Stimulated activated CD4-positive, alpha-beta T cell treated with anti-CD3 and anti-CD28 coated beads, Interleukin-1b, Interleukin-23, amount 100 ng/mL, for 1 hour (primary cell): ENCODE measurements around the gene STX4.

ENCODE experiments used
- DNase-seq, 2 donors: peaks; one replicate each; pipeline ENCODE4 v3.0.0-alpha.2; 2020; ENCODE audit warnings: low read depth in 2 of 2

STX4 gene

DNA sequence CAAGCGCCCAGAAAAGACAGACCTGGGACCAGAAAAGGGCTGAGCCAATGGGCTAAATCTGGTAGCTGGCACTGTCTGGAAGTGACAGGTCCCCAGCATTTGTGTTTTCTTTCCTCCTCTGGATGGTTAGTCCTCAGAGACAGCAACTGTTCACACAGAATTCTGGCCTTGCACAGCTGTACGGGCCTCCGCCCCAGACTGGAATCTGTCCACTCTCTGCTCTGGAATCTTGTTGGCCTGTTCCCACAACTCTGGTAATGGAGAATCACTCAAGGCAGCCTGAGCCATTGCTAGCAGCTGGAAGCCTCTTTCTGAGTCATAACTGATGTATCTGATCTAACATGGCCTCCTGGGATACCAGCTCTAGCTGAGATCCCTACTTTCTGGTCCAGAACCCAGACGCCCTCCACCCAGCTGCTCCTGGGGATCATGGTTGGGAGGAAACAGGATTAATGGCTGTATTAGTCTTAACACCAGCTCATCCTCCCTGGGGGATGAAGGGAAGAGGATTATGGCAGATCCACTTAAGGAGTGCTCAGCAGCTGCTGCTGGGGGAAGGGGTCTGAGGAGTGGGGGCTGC lies 31.6 kb downstream of the STX4 start:
- DNase-seq, result no peak

DNA sequence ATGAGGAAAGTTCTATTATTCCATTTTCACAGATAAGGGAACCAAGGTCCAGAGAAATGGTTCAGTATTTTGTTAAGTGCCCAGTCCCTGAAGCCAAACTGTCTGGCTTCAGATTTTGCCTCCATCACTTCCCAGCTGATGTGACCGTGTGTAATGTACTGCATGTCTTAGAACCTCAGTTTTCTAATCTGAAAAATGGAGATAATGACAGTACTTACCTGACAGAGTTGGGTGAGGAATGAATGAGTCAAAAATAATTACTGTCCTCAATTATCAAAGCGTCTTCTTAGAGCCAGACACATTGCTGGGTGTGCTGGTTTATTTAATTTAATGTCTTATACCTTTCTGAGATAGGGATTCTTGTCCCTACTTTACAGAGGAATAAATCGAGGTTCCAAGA lies 34.0 kb downstream of the STX4 start:
- no peak for DNase-seq

DNA sequence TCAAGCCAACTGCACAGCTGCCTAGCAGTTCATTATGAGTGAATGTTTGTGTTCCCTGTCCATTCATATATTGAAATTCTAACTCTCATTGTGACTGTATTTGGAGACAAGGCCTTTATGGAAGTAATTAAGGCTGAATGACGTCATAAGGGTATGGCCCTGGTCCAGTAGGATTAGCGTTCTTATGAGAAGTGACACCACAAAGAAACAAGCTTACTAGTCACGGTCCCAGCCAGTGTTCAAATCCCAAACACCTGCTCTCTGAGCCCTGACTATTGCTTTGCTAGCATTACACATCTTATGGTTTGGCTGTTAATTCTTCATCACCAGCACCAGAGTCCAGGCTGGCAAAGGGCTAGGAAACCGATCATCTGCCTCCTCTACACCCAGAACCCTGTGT lies 38.5 kb downstream of the STX4 start:
- no peak for DNase-seq

DNA sequence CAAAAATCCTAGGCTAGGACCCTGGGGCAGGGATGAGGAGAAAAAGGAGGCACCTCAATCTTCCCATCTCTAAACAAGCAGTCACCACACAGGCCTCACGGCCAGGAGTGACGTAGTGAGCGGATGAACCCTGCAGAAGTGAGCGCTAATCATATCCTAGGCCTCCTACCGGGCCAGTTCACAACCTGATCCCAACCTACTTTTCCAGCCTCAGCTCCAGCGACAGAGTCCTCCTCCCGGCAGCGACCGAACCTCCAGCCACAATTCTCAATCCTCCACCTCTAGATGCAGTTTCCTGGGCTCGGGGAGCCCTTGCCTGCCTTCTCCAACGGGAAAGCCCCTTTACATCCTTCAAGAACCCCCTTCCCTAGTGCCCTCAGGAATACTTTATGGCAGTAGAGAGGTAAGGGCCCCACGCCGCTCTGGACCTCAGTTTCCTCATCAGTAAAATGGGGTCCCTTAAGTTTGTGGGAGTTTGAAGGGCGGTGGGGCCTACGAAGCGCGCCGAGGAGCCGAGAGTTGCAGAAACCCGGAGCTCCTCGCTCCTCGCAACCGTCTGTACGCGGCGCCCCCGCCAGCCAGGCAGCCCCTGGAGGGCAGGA lies 39.3 kb downstream of the STX4 start:
- DNase-seq, result no peak

DNA sequence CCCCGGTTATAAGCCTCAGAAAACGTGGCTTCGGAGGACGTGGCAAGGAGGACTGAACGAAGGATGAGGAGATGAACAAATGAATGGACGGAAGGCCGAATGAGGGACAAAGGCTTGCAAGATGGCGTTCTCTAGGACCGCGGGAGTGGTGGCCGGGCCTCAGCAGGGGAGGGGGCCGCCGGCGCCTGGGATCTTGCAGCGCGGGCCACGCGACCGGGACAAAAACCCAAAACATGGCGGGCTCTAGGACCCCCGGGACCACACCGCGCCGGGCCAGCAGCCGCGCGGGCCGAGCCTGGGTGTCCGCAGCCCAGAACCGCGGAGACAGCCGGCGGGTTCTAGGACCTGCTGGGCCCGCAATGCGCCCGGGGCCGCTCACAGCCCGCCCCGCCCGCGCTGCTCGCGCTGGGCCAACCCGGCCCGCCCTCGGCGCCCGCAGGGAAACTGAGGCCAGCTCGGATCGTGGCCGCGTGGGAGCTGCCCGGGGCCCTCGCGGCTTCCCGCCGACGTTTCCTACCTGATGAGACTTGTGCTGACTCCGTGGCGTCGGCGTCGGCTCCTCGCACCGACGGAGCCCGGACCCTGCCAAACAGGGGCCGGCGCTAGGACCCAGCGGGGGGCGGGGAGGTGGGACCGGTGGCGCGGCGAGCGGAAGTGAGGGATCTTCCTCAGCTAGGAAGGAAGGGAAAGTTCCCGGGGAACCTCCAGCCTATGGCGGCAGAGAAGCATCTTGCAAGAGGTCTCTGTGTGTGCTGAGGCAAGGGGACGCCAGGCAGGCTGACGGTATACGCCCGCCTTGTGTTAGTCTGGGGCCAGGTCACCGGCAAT lies 40.0 kb downstream of the STX4 start:
- peak; percentile 53 to 86 for DNase-seq

DNA sequence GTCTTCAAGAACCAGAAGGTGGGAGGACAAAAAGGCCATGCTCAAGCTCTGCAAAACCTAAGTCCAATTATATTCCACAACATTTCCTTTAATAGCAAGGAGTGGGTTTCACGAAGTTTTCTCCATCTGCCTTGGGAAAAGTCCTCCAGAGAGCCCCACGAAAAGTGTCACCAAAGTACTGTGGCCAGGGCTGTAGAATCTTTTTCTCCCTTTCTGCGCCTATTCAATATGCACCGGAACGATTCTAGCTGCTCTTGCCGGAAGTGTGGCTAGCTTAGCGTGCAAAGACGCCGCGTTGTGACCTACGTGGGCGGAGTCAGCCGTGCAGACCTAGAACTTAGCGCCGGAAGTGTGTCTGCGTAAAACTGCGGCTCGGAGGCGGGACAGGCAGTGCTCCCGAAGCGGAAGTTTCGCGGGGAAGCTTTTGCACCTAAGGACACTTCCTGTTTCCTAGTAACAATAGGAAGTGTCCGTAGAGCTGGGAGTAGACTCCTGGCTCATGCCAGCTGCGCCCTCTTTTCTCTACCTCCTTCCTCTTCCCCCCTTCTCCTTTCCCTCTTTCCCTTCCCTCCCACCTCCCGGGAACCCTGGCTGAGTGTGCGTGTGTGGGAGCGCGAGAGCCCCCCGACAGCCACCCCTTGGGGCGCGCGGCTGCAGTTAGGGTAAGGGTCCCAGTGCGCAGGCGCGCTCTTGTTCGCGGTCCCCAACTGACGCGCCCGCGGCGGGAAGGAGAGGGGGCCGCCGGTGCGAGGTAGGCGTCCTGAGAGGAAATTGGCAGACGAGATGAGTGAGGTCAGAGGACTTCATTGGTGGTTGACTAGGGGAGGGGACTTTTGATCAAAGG lies 40.8 kb downstream of the STX4 start, which contains the start of the genes ZNF646 and ZNF668:
ZNF646 (plus strand) TSS at position 453 of the 844 bp plus-strand sequence. CDS start 1,903 bp downstream, outside the sequence.
ZNF668 (minus strand) TSS at position 271 of the 844 bp plus-strand sequence. CDS start 9,781 bp downstream, outside the sequence.
- DNase-seq, result peak; percentile 88 to 90

DNA sequence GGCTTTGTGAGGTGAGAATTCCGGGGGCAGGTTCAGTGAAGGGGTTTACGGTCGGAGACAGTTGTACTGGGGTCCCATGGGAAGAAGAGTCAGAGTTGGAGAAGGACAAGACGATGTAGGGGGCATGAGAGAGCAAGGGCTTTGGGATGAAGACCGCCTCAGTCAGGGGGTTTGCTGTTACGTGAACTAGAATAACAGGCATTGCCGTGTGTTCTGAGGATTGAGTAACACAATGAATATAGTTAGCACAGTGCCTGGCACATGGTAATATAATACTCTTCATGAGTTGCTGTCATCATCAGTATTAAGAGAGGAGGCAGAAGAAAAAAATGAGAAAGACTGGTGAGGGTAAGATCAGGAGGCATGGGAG lies 41.4 kb downstream of the STX4 start:
- DNase-seq, result no peak

DNA sequence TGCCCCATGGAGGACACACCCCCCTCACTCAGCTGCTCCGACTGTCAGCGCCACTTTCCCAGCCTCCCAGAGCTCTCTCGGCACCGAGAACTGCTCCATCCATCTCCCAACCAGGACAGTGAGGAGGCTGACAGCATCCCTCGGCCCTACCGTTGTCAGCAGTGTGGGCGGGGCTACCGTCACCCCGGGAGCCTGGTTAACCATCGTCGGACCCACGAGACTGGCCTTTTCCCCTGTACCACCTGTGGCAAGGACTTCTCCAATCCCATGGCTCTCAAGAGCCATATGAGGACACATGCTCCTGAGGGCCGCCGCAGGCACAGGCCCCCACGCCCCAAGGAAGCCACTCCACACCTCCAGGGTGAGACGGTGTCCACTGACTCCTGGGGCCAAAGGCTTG lies 43.0 kb downstream of the STX4 start:
- DNase-seq, result no peak

DNA sequence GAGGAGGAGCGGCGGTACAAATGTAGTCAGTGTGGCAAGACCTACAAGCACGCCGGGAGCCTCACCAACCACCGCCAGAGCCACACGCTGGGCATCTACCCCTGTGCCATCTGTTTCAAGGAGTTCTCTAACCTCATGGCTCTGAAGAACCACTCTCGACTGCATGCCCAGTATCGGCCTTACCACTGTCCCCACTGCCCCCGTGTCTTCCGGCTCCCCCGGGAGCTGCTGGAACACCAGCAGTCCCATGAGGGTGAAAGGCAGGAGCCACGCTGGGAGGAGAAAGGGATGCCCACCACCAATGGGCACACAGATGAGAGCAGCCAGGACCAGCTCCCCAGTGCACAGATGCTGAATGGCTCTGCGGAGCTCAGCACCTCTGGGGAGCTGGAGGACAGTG lies 43.7 kb downstream of the STX4 start:
- no peak for DNase-seq

DNA sequence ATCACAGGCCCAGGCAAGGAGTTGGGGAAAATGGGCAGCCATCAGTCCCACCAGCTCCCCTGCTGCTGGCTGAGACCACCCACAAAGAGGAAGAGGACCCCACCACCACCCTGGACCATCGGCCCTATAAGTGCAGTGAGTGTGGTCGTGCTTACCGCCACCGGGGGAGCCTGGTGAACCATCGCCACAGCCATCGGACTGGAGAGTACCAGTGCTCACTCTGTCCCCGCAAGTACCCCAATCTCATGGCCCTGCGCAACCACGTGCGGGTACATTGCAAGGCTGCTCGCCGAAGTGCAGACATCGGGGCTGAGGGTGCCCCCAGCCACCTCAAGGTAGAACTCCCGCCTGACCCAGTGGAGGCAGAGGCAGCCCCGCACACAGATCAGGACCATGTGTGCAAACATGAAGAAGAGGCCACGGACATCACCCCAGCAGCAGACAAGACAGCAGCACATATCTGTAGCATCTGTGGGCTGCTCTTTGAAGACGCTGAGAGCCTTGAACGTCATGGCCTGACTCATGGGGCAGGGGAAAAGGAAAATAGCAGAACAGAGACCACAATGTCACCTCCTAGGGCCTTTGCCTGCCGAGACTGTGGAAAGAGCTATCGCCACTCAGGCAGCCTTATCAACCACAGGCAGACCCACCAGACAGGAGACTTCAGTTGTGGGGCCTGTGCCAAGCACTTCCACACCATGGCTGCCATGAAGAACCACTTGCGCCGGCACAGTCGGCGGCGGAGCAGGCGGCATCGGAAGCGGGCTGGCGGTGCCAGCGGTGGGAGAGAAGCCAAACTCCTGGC lies 44.4 kb downstream of the STX4 start:
- DNase-seq, result no peak

DNA sequence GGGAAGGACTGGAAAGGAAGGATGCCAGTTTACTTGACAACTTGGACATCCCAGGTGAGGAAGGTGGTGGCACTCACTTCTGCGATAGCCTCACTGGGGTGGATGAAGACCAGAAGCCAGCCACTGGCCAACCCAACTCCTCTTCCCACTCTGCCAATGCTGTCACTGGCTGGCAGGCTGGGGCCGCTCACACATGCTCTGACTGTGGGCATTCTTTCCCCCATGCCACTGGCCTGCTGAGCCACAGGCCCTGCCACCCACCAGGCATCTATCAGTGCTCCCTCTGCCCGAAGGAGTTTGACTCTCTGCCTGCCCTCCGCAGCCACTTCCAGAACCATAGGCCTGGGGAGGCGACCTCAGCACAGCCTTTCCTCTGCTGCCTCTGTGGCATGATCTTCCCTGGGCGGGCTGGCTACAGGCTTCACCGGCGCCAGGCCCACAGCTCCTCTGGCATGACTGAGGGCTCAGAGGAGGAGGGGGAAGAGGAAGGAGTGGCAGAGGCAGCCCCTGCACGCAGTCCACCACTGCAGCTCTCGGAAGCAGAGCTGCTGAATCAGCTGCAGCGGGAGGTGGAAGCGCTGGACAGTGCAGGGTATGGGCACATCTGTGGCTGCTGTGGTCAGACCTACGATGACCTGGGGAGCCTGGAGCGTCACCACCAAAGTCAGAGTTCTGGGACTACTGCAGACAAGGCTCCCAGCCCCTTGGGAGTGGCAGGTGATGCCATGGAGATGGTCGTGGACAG lies 45.4 kb downstream of the STX4 start:
- no peak for DNase-seq

DNA sequence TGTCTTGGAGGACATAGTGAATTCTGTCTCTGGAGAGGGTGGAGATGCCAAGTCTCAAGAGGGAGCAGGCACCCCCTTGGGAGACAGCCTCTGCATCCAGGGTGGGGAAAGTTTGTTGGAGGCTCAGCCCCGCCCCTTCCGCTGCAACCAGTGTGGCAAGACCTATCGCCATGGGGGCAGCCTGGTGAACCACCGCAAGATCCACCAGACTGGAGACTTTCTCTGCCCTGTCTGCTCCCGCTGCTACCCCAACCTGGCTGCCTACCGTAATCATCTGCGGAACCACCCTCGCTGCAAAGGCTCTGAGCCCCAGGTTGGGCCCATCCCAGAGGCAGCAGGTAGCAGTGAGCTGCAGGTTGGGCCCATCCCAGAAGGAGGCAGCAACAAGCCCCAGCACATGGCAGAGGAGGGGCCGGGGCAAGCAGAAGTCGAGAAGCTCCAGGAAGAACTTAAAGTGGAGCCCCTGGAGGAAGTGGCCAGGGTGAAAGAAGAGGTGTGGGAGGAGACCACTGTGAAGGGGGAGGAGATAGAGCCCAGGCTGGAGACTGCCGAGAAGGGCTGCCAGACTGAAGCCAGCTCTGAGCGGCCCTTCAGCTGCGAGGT lies 46.1 kb downstream of the STX4 start:
- no peak for DNase-seq

DNA sequence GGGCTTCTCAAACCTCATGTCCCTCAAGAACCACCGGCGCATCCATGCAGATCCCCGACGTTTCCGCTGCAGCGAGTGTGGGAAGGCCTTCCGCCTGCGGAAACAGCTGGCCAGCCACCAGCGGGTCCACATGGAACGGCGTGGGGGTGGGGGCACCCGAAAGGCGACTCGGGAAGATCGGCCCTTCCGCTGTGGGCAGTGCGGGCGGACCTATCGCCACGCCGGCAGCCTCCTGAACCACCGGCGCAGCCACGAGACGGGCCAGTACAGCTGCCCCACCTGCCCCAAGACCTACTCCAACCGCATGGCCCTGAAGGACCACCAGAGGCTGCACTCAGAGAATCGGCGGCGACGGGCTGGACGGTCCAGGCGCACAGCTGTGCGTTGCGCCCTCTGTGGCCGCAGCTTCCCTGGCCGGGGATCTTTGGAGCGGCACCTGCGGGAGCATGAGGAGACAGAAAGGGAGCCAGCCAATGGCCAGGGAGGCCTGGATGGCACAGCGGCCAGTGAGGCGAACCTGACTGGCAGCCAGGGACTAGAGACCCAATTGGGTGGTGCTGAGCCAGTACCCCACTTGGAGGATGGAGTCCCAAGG lies 46.8 kb downstream of the STX4 start:
- no peak for DNase-seq

DNA sequence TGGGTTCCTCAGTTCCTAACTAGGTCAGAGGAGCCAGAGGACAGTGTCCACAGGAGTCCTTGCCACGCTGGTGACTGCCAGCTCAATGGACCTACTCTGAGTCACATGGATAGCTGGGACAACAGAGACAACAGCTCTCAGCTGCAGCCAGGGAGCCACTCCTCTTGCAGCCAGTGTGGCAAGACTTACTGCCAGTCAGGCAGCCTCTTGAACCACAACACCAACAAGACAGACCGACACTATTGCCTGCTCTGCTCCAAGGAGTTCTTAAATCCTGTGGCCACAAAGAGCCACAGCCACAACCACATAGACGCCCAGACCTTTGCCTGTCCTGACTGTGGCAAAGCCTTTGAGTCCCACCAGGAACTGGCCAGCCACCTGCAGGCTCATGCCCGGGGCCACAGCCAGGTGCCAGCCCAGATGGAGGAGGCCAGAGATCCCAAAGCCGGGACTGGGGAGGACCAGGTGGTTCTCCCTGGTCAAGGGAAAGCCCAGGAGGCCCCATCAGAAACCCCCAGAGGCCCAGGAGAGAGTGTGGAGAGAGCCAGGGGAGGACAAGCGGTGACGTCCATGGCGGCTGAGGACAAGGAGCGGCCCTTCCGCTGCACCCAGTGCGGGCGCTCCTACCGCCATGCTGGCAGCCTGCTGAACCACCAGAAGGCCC lies 47.5 kb downstream of the STX4 start:
- no peak for DNase-seq

DNA sequence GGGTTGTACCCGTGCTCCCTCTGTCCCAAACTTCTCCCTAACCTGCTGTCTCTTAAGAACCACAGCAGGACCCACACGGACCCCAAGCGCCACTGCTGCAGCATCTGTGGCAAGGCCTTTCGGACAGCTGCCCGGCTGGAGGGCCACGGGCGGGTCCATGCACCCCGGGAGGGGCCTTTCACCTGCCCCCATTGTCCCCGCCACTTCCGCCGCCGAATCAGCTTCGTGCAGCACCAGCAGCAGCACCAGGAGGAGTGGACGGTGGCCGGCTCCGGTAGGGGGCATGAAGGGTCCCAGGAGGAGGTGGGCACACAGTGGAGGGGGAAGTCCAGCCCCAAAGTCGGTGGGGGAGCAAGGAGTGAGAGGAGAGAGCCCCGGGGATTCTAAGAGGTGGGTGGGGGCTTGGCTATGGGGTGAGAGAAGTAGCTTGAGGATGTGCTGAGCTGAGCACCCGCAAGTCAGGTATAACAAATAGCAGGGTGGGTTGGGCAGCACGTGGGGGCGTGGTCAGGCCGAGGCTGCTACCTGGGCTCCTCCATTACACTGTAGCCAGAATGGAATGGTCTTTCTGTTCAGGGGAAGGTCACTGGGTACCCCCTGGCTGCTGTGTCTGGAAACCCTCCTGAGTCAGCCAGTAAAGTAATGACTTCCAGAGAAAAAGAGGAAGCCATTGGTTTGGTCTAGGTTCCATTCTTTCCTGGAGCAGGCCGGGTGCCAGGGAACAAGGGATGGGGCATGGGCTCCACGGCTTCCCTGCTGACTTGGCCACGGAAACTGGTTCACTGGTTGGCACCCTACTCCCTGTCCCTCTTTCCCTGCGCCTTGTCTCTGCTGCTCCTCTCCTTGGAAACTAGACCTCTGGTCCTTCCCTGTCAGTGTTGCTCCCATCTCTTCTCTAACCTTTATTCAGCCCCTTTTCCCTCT lies 48.3 kb downstream of the STX4 start:
- no peak for DNase-seq

DNA sequence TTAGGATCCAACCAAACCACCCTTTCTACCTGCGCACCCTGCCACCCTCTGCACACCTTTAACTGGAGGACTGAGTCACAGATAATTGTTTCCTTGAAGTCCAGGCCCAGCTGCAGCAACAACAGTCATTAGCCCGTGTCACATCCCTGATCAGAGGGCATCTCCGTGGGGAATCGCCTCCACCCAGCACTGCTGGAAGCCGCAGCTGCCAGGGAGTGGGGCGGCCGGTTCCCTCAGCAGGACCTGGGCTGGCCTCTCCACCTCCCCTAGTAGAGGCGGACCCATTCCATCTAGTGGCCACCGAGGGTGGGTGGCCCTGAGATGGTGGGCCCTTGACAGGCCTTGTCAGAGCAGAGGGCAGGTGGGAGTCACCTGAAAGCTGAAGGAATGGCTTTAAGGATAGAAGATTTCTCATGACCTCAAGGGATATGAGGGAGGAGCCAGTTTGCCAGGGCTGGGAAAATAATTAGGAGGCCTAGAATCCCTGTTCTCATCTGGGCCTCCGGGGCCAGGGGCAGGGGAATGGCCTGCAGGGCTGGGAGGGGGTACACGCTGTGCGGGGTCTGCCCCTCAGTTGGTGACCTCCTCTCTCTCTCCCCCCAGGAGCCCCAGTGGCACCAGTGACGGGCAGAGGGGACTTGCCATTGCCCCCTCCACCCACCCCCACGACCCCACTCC lies 49.1 kb downstream of the STX4 start:
- DNase-seq, result no peak

DNA sequence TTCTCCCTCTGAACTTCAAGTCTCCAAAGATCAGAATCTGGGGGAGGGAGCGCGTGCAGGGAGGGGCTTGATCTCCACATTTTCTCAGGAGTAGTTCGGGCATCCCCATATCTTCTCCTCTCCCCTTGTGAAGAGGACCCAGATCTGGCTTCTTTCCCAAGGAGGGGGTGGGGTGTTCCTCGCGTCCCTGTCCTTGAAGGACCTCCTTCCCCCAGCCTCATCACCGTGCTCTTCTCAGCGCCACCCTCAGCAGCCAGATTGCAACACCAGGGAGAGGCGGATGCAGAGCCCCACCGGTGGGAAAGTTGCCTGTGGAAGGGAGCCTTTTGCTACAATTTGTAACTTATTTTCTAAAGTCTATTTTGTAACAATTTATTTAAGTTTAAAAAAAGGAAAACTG lies 49.7 kb downstream of the STX4 start:
- no peak for DNase-seq
